Cardiac fibroblast (primary cell): ENCODE data around the gene TTC23.

Source experiments
- DNase-seq, 2 donors: peaks; one replicate each; pipeline versions ENCODE4 v3.0.0 to v3.0.0-alpha.2; 2010; ENCODE audit warnings: low read depth in 2 of 2
- H3K4me3 ChIP-seq, 2 donors: replicated peaks in 1 of 2; 1 replicate in 1 of 2; 2 replicates in 1 of 2; pipeline ENCODE4 v1.5.1; 2011; ENCODE audit warnings: low read depth in 2 of 2, low read length in 2 of 2, mild to moderate bottlenecking in 2 of 2, moderate library complexity in 1 of 2
- TF ChIP-seq, protein P1 (sequence below): IDR thresholded peaks from one replicate; pipeline ENCODE4 v1.5.1; 2011; ENCODE audit warnings: low read depth, mild to moderate bottlenecking, low read length, inconsistent platforms

The TTC23 gene

DNA sequence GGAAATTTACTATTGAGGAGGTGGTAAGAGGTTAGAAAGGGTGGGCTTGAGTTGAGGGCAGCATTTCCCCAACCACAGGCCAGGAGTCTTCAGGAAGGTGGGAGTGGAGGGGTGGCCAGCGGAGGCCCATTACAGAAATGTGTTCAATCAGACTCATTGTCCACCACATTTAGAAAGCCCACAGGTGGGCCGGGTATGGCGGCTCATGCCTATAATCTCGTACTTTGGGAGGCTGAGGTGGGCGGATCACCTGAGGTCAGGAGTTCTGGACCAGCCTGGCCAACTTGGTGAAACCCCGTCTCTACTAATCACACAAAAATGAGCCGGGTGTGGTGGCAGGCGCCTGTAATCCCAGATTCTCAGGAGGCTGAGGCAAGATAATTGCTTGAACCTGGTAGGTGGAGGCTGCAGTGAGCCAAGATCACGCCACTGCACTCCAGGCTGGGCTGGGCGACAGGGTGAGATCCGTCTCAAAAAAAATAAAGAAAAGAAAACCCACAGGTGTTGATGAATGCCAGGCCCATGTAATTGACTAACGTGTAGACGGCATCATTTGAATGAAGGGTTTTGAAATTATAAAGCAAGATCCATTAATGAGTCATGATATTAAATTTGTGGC lies 156.7 kb downstream of the TTC23 start:
- no peak for DNase-seq
- H3K4me3 ChIP-seq, result no peak overlapping the region
- TF ChIP-seq, protein P1, sequence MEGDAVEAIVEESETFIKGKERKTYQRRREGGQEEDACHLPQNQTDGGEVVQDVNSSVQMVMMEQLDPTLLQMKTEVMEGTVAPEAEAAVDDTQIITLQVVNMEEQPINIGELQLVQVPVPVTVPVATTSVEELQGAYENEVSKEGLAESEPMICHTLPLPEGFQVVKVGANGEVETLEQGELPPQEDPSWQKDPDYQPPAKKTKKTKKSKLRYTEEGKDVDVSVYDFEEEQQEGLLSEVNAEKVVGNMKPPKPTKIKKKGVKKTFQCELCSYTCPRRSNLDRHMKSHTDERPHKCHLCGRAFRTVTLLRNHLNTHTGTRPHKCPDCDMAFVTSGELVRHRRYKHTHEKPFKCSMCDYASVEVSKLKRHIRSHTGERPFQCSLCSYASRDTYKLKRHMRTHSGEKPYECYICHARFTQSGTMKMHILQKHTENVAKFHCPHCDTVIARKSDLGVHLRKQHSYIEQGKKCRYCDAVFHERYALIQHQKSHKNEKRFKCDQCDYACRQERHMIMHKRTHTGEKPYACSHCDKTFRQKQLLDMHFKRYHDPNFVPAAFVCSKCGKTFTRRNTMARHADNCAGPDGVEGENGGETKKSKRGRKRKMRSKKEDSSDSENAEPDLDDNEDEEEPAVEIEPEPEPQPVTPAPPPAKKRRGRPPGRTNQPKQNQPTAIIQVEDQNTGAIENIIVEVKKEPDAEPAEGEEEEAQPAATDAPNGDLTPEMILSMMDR, result no peak

- no peak for DNase-seq
- no peak overlapping the region for H3K4me3 ChIP-seq
- TF ChIP-seq, protein P1, result no peak
Observed at GRCh38 chr15:99090938-99091337, 158.4 kb downstream of the TTC23 start.

GRCh38 chr15:99090011-99090699 lies 159.2 kb downstream of the TTC23 start:
- no peak overlapping the region for H3K4me3 ChIP-seq
- peak in 1 of 2 donors; percentile 12 for DNase-seq
- TF ChIP-seq, protein P1, result no peak

- TF ChIP-seq, protein P1, result no peak
- no peak overlapping the region for H3K4me3 ChIP-seq
- no peak for DNase-seq
Observed at GRCh38 chr15:99087405-99087943, 161.9 kb downstream of the TTC23 start.

DNA sequence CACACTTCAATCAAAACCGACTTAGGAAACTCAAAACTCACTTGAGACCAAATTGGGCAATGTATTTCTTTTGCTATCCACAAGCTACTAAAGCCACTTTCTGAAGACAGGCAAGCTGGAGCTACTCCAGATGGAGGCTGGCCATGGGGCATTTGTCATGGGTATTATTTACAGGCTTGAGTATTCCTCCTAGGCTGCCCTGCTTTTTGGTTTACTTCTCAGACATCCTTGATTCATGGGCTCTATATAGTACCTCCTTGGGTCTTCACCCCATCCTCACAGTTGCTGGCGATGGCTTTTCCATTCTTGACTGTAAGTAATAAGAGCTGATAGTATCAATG lies 163.1 kb downstream of the TTC23 start:
- H3K4me3 ChIP-seq, result no peak overlapping the region
- no peak for DNase-seq
- TF ChIP-seq, protein P1, result no peak
